Hepatocyte (in vitro differentiated cells): ENCODE data around the gene RBBP4. TPM values are rescaled to one million over a fixed set of nuclear protein-coding genes. Genes with fewer than 3 reads are reported as not detected.
"Not testable (repeated sequence)": the region's sequence is repeated elsewhere in the genome, so short reads cannot be mapped to it uniquely, and the experiment has no call there.

Experiments
- DNase-seq: peaks from one replicate; pipeline ENCODE4 v3.0.0-alpha.2; 2016; ENCODE audit warnings: low spot score
- H2AFZ ChIP-seq: fragments of 200-600 bp; sonication (generic); 2 replicates; pipeline ENCODE4 v1.6.0; 2016; ENCODE audit warnings: antibody characterized with exemption, mild to moderate bottlenecking
- H3K27ac ChIP-seq: fragments of 200-600 bp; sonication (generic); 2 replicates; pipeline ENCODE4 v1.5.1; 2016; ENCODE audit warnings: mild to moderate bottlenecking
- H3K27me3 ChIP-seq: fragments of 200-600 bp; sonication (generic); 2 replicates; pipeline ENCODE4 v1.6.1; 2016
- H3K36me3 ChIP-seq: fragments of 200-600 bp; sonication (generic); replicated peaks from 2 replicates; pipeline ENCODE4 v1.5.1; 2016; ENCODE audit warnings: low read depth; ENCODE audit not compliant: insufficient read depth
- H3K4me1 ChIP-seq: fragments of 200-600 bp; sonication (generic); 2 replicates; pipeline ENCODE4 v1.5.1; 2016; ENCODE audit warnings: mild to moderate bottlenecking, moderate library complexity; ENCODE audit not compliant: insufficient read depth
- H3K4me2 ChIP-seq: fragments of 200-600 bp; sonication (generic); 2 replicates; pipeline ENCODE4 v1.6.0; 2016
- H3K4me3 ChIP-seq: fragments of 200-600 bp; sonication (generic); 2 replicates; pipeline ENCODE4 v1.5.1; 2016; ENCODE audit warnings: mild to moderate bottlenecking
- H3K79me2 ChIP-seq: fragments of 200-600 bp; sonication (generic); 2 replicates; pipeline ENCODE4 v1.6.0; 2017; ENCODE audit warnings: mild to moderate bottlenecking
- H3K9me2 ChIP-seq: fragments of 200-600 bp; sonication (generic); replicated peaks from 2 replicates; pipeline ENCODE4 v1.6.0; 2017; ENCODE audit warnings: mild to moderate bottlenecking; ENCODE audit not compliant: insufficient read depth
- H3K9me3 ChIP-seq: fragments of 200-600 bp; sonication (generic); 2 replicates; pipeline ENCODE4 v1.5.1; 2016; ENCODE audit warnings: low read depth, mild to moderate bottlenecking
- H4K20me1 ChIP-seq: fragments of 200-600 bp; sonication (generic); 2 replicates; pipeline ENCODE4 v1.6.0; 2016; ENCODE audit warnings: mild to moderate bottlenecking; ENCODE audit not compliant: insufficient read depth, poor library complexity, severe bottlenecking
- EZH2 ChIP-seq: fragments of 200-600 bp; sonication (generic); IDR thresholded peaks from 2 replicates; pipeline ENCODE4 v1.6.1; 2016; ENCODE audit warnings: antibody characterized with exemption, mild to moderate bottlenecking, borderline replicate concordance
- EZH2phosphoT487 ChIP-seq: fragments of 200-600 bp; sonication (generic); IDR thresholded peaks from one replicate; pipeline ENCODE4 v1.6.1; 2018; ENCODE audit warnings: antibody characterized with exemption, mild to moderate bottlenecking, low read depth, moderate library complexity; ENCODE audit not compliant: unreplicated experiment, severe bottlenecking
- WGBS: methylation state at CpG from one replicate; pipeline ENCODE4 v1.1.6; 2016; ENCODE audit warnings: low lambda C conversion rate; ENCODE audit errors: missing lambda C conversion rate; 5-methylcytosine and 5-hydroxymethylcytosine counted together
- polyA plus RNA-seq: library from polyadenylated mRNA; unstranded; fragments of >200 nt; fragmentation: Nextera tagmentation; extraction: Ambion mirVana; gene quantifications from 2 replicates; pipeline ENCODE4 v1.2.1, GENCODE V29; 2016
- total RNA-seq: library from RNA; depleted of rRNA; stranded (reverse); fragments of >200 nt; gene quantifications from 2 replicates; pipeline ENCODE4 v1.2.3, GENCODE V29; 2014
- TF ChIP-seq, protein P1 (sequence below): fragments of 200-600 bp; sonication (generic); IDR thresholded peaks from 2 replicates; pipeline ENCODE4 v1.5.1; 2016; ENCODE audit warnings: antibody characterized with exemption, mild to moderate bottlenecking; ENCODE audit not compliant: poor library complexity

RBBP4 gene
- total and polyA plus RNA-seq, 2 experiments from 2014 or later = 139 to 177 TPM

DNA sequence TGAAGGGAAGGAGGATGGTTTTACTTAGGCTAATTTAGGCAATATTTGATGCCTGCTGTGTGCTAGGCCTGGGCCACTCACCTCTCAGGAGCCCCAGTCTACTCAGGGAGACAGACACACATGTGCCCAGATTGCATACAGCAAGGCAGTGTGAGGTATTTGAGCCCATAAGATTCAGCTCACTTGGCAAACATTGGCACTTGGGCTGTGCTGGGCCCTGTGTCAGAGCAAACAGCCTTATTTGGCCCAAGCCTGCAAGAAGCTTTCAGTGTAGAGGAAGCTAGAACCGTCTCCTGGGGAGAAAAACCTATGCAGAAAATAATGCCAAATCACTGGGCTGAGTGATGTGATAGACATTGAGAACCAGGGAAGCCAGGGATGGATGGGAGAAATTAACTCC lies 55.5 kb downstream of the RBBP4 start:
- peaks cover 25% of the 10 kb centered on the region for H3K4me1 ChIP-seq
- WGBS = 85% methylated on average over 1 of the region's 1 CpG
- no peak overlapping the region for H3K27ac ChIP-seq

DNA sequence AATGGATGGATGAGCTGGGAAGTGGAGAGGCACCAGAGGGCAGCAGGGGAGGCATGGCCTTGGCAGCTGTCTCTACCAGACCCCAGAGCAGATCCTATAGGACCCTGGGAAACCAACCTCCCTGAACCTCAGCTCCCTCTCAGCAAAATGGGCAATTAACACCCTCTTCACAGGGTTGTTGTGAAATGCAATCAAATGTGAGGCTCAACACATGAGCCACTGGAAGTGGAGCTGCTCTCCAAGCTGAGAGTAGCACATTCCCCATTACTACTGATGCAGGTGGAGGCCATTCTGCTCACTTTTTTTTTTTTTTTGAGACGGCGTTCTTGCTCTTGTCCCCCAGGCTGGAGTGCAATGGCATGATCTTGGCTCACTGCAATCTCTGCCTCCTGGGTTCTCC lies 58.1 kb downstream of the RBBP4 start:
- no peaks in the 10 kb centered on the region for H3K9me3 ChIP-seq
- 93% methylated on average over 2 of the region's 2 CpGs for WGBS

More for the DNA sequence above, 55.5 kb downstream of the RBBP4 start:
- no peaks in the 10 kb centered on the region for H3K9me2 ChIP-seq
- DNase-seq = no peak
- no peak overlapping the region for H3K4me2 ChIP-seq
- no peak overlapping the region for H3K4me3 ChIP-seq
- H4K20me1 ChIP-seq = no peaks in the 10 kb centered on the region
- no peak for TF ChIP-seq EZH2phosphoT487
- TF ChIP-seq EZH2 = no peak
- no peaks in the 10 kb centered on the region for H3K9me3 ChIP-seq
- no peak overlapping the region for H2AFZ ChIP-seq
- no peaks in the 10 kb centered on the region for H3K27me3 ChIP-seq
- H3K79me2 ChIP-seq = no peaks in the 10 kb centered on the region
- H3K36me3 ChIP-seq = no peaks in the 10 kb centered on the region

DNA sequence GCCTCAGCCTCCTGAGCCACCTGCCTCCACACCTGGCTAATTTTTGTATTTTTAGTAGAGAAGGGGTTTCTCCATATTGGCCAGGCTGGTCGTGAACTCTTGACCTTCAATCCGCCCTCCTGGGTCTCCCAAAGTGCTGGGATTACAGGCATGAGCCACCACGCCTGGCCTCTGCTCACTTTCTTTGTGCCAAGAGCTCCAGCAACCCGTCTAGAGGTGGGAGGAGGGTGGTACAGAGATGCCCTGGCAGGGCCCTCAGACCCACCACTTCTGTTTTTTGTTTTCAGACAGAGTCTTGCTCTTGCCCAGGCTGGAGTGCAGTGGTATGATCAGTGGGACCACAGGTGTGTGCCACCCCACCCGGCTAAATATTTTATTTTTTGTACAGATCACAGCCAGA lies 58.5 kb downstream of the RBBP4 start:
- TF ChIP-seq EZH2 = no peak
- TF ChIP-seq, protein P1, sequence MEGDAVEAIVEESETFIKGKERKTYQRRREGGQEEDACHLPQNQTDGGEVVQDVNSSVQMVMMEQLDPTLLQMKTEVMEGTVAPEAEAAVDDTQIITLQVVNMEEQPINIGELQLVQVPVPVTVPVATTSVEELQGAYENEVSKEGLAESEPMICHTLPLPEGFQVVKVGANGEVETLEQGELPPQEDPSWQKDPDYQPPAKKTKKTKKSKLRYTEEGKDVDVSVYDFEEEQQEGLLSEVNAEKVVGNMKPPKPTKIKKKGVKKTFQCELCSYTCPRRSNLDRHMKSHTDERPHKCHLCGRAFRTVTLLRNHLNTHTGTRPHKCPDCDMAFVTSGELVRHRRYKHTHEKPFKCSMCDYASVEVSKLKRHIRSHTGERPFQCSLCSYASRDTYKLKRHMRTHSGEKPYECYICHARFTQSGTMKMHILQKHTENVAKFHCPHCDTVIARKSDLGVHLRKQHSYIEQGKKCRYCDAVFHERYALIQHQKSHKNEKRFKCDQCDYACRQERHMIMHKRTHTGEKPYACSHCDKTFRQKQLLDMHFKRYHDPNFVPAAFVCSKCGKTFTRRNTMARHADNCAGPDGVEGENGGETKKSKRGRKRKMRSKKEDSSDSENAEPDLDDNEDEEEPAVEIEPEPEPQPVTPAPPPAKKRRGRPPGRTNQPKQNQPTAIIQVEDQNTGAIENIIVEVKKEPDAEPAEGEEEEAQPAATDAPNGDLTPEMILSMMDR = no peak
- TF ChIP-seq EZH2phosphoT487 = no peak
- Histone ChIP-seq H3K79me2 (no peaks in the 10 kb centered on the region), H3K4me1 (peaks cover under 1% of the 10 kb centered on the region), H2AFZ (no peak overlapping the region), H3K27me3 (no peaks in the 10 kb centered on the region), H3K27ac (no peak overlapping the region), H3K36me3 (no peaks in the 10 kb centered on the region), H4K20me1 (no peaks in the 10 kb centered on the region), H3K4me2 (no peak overlapping the region), H3K9me2 (no peaks in the 10 kb centered on the region), H3K9me3 (no peaks in the 10 kb centered on the region), H3K4me3 (no peak overlapping the region)
- WGBS = 75% methylated on average over 5 of the region's 5 CpGs
- DNase-seq = no peak

More for the DNA sequence above, 58.1 kb downstream of the RBBP4 start:
- no peak for DNase-seq
- no peak overlapping the region for H2AFZ ChIP-seq
- no peaks in the 10 kb centered on the region for H3K36me3 ChIP-seq
- peaks cover 2% of the 10 kb centered on the region for H3K4me1 ChIP-seq
- no peaks in the 10 kb centered on the region for H3K9me2 ChIP-seq
- H3K4me3 ChIP-seq = no peak overlapping the region
- H3K79me2 ChIP-seq = no peaks in the 10 kb centered on the region
- no peaks in the 10 kb centered on the region for H4K20me1 ChIP-seq
- no peak overlapping the region for H3K4me2 ChIP-seq
- H3K27ac ChIP-seq = no peak overlapping the region
- TF ChIP-seq EZH2 (no peak), EZH2phosphoT487 (no peak)
- TF ChIP-seq, protein P1 = no peak
- no peaks in the 10 kb centered on the region for H3K27me3 ChIP-seq

DNA sequence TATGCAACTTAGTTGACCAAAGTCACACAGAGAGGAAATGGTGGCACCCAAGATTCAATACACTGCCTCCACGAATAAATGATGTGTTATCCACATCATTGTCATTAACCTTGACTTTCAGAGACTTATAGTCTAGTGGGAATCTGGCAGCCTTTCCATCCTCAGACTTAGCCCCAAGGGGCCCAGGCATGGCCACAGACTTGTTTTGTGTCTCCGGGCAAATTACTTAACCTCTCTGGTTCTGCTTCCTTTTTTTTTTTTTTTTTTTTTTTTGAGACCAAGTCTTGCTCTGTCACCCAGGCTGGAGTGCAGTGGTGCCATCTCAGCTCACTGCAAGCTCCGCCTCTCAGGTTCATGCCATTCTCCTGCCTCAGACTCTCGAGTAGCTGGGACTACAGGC lies 60.2 kb downstream of the RBBP4 start:
- H3K4me3 ChIP-seq, H3K27me3 ChIP-seq, H3K9me2 ChIP-seq, H3K4me2 ChIP-seq, H2AFZ ChIP-seq, H3K9me3 ChIP-seq, H3K27ac ChIP-seq, H4K20me1 ChIP-seq, H3K79me2 ChIP-seq, DNase-seq, H3K36me3 ChIP-seq: not testable (repeated sequence)
- 84% methylated on average over 4 of the region's 4 CpGs for WGBS
- H3K4me1 ChIP-seq = peaks cover 11% of the 10 kb centered on the region
